Transverse colon (tissue), 3 donors: Measurements from ENCODE around the gene NXPH2.

Experiments used
- POLR2A ChIP-seq: fragments of 450-650 bp; IDR thresholded peaks from one replicate; pipeline ENCODE4 v1.6.1; 2016; ENCODE audit warnings: antibody characterized with exemption, mild to moderate bottlenecking, moderate library complexity
- TF ChIP-seq, protein P1 (sequence below), 5 experiments: fragments of 200-600 bp in 3 of 5; fragments of 450-650 bp in 2 of 5; sonication (generic) in 3 of 5; IDR thresholded peaks; 1 replicate in 2 of 5; 2 replicates in 3 of 5; pipeline ENCODE4 v1.5.1; 2016 to 2017; ENCODE audit warnings: antibody characterized with exemption in 5 of 5, inconsistent platforms in 3 of 5, mild to moderate bottlenecking in 2 of 5, moderate library complexity in 1 of 5

DNA sequence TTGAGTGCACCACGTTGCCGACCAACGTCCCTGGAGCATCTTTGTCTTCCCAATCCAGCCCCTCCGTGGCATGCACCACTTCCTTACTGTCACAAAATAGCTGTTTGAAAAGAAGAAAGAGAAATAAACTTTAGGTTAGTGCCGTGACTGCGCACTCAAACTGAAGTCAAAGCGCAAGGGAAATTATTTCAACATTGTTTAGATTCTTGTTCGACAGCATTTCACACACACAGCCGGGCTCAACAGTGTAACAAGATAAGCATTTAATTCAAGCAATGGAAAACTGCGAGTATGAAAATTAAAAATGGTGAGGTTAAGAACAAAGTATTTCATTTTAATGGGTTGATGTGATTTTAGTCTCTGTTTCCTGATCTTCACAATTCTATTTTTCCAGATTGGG lies 108.6 kb downstream of the NXPH2 start:
- TF ChIP-seq, protein P1, sequence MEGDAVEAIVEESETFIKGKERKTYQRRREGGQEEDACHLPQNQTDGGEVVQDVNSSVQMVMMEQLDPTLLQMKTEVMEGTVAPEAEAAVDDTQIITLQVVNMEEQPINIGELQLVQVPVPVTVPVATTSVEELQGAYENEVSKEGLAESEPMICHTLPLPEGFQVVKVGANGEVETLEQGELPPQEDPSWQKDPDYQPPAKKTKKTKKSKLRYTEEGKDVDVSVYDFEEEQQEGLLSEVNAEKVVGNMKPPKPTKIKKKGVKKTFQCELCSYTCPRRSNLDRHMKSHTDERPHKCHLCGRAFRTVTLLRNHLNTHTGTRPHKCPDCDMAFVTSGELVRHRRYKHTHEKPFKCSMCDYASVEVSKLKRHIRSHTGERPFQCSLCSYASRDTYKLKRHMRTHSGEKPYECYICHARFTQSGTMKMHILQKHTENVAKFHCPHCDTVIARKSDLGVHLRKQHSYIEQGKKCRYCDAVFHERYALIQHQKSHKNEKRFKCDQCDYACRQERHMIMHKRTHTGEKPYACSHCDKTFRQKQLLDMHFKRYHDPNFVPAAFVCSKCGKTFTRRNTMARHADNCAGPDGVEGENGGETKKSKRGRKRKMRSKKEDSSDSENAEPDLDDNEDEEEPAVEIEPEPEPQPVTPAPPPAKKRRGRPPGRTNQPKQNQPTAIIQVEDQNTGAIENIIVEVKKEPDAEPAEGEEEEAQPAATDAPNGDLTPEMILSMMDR (IDR thresholded peaks at IDR 0.05): no peak
- TF ChIP-seq POLR2A: no peak
